Tongue (tissue), 2 donors: Measurements from ENCODE around the gene AKT1. TPM values are rescaled to one million over a fixed set of nuclear protein-coding genes. Genes with fewer than 3 reads are reported as not detected.
A peak's percentile ranks its signal among the peaks of the same experiment; 100 is the strongest.

Experiments
- DNase-seq: peaks from one replicate; pipeline ENCODE4 v3.0.0-alpha.2; 2015
- total RNA-seq: library from RNA; depleted of rRNA; stranded (reverse); fragments of >200 nt; gene quantifications from one replicate; pipeline ENCODE4 v1.2.3, GENCODE V29; 2014

AKT1 gene
- total RNA-seq, 1 donor from 2014 or later, result 198 TPM

GRCh38 chr14:104786091-104786586, 9.4 kb downstream of the AKT1 start:
- no peak for DNase-seq

GRCh38 chr14:104785708-104786080, 9.9 kb downstream of the AKT1 start:
- DNase-seq, result no peak

GRCh38 chr14:104784846-104785707, 10.5 kb downstream of the AKT1 start:
- peak; percentile 47 for DNase-seq

GRCh38 chr14:104784218-104784568, 11.4 kb downstream of the AKT1 start:
- DNase-seq, result no peak

GRCh38 chr14:104783484-104784217, 11.9 kb downstream of the AKT1 start:
- no peak for DNase-seq

GRCh38 chr14:104782808-104783139, 12.8 kb downstream of the AKT1 start:
- no peak for DNase-seq

GRCh38 chr14:104782086-104782807, 13.3 kb downstream of the AKT1 start:
- DNase-seq, result no peak

GRCh38 chr14:104781271-104782077, 14.1 kb downstream of the AKT1 start:
- DNase-seq, result no peak

GRCh38 chr14:104780513-104781030, 15.0 kb downstream of the AKT1 start:
- DNase-seq, result no peak

- DNase-seq, result no peak
Observed at GRCh38 chr14:104779776-104780512, 15.6 kb downstream of the AKT1 start.

- no peak for DNase-seq
Observed at GRCh38 chr14:104778694-104779331, 16.7 kb downstream of the AKT1 start.

- DNase-seq, result no peak
Observed at GRCh38 chr14:104777808-104778249, 17.7 kb downstream of the AKT1 start.

GRCh38 chr14:104776961-104777807, 18.4 kb downstream of the AKT1 start:
- DNase-seq, result peak; percentile 46

GRCh38 chr14:104776481-104776880, 19.1 kb downstream of the AKT1 start:
- no peak for DNase-seq

GRCh38 chr14:104775073-104775489, 20.5 kb downstream of the AKT1 start:
- DNase-seq, result no peak

GRCh38 chr14:104774453-104775072, 21.0 kb downstream of the AKT1 start:
- DNase-seq, result no peak

- DNase-seq, result peak; percentile 31
Observed at GRCh38 chr14:104773505-104774452, 21.8 kb downstream of the AKT1 start.
